GM18907 (cell line): ENCODE measurements around the gene BNIP5.
"Not testable (repeated sequence)": the region's sequence is repeated elsewhere in the genome, so short reads cannot be mapped to it uniquely, and the experiment has no call there.

ENCODE experiments used
- ATAC-seq: cut with Tn5 transposase; IDR thresholded peaks from one replicate; pipeline ENCODE4 v1.9.1; 2021; ENCODE audit warnings: mild to moderate bottlenecking, moderate library complexity; ENCODE audit not compliant: unreplicated experiment

BNIP5 gene

DNA sequence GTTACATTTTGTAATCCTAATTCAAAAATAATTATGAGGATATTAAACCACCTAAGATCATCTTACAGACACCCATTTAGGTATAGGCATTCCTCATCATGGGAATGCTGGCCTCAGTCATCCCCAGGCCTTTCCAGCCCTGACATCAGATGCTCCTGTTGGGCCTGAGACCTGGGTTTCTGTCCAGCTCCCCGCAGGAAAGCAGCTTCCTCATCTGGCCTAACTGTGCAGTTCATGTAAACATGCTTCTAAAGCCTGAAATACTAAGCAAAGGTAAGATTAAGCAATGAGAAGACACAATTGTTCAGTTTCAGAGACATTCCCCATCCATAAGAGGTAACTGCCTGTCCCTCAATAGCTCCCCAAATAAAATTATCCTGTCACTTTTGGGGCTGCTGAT is 31.7 kb upstream of the BNIP5 start:
- ATAC-seq, result no peak

DNA sequence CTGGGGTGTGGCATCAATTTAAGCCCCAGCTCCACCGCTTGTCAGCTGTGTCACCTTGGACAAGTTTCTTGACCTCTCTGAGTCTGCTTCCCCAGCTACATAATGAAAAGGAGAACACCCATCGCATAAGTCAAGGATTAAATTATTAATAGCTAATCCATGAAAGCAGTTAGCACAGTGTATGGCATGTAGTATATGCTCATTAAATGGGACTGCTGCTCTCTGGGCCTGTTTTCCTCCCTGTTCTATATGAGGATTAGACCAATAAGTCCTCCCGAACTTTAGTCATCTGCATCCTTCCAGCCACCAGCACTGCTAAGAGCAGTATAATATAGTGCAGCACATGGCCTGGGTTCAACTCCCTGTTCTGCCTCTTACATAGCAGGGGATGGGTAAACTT is 31.1 kb upstream of the BNIP5 start:
- ATAC-seq, result no peak

DNA sequence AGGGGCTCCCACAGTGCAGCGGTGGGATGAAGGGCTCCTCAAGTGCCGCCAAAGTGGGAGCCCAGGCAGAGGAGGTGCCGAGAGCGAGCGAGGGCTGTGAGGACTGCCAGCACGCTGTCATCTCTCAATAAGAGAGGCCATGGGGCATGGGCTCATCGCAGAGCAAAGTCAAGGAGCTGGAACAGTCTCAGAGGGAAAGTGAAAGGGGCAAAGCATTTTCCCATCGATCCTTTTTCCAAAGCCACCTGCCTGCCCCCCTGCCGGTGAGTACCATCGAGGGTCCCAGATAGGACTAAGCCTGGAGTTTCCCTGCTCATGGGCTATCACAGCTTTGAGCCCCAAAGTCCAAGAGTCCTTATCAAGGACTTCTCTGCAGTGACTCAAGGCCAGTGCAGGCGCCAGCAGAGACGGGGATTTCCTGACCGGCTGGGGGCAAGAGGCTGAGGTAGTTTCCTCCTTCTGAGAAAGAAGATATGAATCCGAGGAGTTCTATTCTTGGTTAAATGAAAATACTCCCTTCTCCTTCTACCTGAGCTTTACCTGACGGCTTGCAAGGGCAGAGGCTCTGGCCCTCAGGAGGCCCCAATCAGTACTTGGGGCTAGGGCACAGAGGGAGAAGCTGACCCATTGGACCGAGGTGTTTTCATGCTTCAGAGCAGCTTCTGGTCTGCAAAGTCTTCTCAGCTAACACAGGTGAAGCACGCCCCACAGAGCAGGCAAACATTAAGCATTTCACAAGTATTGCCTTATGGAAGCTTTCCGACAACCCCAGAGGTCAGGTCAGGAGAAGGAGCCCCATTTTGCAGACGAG is 28.2 kb upstream of the BNIP5 start:
- ATAC-seq, result peak; percentile 59

DNA sequence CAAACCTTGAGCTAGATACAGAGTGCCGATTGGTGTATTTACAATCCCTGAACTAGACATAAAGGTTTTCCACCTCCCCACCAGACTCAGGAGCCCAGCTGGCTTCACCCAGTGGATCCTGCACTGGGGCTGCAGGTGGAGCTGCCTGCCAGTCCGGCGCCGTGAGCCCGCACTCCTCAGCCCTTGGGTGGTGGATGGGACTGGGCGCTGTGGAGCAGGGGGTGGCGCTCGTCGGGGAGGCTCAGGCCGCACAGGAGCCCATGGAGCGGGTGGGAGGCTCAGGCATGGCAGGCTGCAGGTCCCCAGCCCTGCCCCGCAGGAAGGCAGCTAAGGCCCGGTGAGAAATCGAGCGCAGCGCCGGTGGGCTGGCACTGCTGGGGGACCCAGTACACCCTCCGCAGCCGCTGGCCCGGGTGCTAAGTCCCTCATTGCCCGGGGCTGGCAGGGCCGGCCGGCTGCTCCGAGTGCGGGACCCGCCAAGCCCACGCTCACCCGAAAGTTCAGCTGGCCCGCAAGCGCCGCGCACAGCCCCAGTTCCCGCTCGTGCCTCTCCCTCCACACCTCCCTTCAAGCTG is 27.5 kb upstream of the BNIP5 start:
- ATAC-seq, result not testable (repeated sequence)

DNA sequence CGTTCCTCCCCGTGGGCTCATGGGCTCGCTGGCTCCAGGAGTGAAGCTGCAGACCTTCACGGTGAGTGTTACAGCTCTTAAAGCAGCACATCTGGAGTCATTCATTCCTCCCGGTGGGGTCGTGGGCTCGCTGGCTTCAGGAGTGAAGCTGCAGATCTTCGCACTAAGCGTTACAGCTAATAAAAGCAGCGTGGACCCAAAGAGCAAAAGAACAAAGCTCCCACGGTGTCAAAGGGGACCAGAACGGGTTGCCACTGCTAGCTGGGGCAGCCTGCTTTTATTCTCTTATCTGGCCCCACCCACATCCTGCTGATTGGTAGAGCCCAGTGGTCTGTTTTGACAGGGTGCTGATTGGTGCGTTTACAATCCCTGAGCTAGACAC is 26.7 kb upstream of the BNIP5 start:
- not testable (repeated sequence) for ATAC-seq

DNA sequence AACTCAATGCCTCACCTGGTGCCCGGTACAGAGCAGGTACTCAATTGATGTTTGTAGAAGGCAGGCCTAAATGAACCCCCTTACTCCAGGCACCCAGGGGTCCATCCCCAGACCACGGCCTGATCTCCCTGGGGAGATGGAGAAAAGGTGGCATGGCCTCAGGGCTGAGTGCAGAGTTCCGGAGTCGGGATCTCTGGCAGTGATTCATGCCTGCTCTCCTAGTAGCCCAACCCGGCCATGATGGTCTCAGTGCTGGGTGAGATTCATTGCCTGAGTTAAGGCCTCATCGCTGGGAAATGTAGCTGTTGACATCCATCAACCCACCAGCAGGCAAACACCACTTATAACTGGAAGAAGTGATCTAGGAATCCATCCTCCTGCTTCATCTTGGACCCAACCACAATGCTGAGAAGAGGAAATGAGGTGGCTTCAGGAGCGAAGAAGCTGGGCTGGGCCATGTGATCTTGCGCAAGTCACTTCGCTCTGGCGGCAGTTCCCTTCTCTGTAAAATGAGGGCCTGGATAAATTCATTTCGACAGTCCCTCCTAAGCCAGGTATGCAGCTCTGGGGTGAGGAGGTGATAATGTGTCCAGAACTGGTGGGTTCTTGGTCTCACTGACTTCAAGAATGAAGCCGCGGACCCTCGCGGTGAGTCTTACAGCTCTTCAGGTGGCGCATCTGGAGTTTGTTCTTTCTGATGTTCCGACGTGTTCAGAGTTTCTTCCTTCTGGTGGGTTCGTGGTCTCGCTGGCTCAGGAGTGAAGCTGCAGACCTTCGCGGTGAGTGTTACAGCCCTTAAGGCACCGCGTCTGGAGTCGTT is 26.1 kb upstream of the BNIP5 start:
- ATAC-seq, result no peak

DNA sequence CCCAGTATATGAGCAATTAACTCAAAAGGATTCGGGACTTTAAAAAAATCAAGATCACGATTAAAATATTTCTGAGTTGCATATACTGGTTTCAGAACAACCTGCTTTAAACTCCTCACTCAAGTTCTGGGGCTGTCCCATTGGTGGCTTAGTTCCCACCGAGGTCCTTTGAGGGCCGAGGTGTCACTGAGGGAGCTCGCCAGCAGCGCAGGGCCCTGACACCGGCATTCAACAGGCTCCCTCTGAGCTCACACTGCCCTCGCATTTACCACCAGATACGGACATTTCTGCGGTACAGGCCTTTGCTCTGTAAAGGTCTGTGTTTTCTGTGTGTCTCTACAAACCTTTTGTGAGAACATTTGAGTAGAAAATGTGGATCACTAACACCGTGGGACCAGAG is 24.4 kb upstream of the BNIP5 start:
- ATAC-seq, result no peak

DNA sequence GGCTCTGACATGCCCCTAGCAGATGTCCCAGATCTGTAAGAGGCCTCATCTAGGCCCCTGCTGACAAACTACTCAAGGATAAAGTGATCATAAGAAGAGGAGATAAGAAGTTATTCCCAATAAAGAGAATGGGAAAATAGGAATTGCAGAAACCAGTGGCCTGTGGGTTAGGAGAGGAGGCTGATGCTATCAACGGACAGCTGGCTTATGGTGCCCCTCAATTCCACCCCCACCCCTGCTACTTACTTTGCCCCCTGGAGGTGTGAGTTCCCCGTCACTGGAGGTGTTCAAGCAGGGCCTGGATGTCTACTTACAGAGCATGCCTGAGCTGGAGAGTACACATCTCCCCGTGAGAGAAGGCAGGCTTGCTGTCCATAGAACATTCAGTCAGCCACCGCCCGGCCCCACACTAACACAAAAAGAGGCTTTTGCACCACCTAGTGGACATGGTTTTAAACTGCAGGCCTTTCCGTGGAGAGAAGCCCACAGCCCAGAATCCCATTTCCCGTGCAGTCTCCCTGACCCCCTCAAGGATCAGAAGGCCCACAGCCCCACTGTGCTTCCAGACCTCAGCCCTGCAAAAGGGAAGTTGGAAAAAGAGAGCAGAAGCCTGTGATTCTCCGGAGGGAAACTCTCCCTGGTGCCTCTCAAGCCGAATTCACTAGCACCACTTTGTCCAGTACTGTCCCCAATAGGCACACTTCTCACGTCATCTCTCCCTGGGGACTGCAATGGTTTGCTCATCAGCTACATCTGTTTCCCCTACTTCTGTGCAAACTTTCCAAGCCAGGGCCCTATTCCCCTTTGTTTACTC is 23.8 kb upstream of the BNIP5 start:
- peak; percentile 55 for ATAC-seq

DNA sequence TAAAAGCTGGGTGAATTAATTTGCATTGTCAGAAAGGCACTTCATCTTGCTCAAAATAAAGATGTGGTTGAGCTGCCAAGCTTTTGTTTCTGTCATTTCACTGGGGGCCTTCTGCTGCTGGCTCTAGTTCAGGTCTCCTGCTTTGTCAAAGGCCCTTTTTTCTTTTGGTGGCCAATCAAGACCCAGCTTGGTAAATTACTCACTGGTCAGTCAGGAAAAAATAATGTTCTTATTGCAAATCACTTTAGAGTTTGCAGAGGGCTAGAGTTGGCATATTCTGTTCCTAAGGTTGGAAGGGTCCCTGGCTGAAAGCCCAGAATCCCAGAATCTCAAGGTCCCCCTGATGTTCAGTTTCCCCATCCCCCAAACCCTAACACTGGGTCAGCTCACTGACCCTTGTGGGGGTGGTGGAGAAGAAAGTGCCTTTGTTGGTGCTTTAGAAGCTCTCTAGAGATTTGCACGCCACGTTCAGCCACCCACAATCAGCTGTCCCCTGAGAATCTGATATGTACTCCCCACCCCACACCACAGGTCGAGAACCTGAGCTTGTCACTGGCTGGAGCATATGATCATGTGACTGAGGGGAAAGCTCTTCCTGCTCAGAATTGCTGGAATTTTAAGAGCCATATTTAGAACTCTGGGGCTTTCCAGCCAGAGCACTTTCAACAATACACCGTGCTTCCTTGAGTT is 21.7 kb upstream of the BNIP5 start:
- peak; percentile 45 for ATAC-seq

DNA sequence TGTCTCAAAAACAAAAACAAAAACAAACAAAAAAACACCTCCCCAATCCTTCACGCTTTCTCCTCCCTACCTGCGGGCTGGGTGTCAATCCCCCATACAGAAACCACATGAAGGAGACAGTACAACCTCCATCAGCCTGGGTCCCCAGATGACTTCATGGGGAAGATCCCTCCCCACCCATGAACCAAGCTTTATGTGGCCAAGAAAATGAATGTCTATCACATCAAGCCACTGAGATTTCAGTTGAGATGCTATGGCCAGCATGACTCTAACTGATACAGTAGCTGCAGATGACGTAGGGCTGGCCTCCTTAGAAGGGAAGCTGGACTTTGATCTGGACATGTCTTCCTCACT is 21.2 kb upstream of the BNIP5 start:
- no peak for ATAC-seq

DNA sequence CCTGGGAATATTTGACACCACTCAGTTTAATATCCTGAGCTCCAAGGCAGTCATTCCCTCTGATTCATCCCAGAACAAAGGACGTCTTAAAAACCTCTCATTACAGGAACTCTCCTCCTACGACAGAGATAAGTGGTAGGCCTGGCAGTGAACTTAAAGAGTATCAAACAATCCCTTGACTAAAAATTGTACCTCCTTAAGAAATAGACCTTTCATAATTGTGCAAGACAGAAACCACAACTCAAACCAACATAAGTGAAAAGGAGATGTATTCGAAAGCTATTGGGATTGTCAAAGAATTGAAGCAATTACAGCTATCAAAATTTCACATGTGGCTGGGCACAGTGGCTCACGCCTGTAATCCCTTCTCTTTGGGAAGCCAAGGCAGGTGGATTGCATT is 19.1 kb upstream of the BNIP5 start:
- no peak for ATAC-seq

DNA sequence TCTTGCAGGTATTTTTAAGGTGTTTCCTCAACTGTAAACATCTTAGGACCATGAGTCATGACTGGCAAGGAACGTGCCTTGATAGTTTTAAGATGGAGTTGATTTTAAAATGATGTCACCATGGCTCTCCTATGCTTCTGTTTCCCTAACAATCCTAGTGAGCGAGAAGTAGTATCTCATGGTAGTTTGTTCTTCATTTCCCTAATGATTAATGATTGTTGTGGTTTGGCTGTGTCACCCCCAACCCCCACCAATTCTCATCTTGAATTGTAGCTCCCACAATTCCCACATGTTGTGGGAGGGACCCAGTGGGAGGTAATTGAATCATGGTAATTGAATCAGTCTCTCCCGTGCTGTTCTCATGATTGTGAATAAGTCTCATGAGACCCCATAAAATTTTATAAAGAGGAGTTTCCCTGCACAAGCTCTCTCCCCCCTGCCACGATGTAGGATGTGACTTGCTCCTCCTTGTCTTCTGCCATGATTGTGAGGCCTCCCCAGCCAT is 16.8 kb upstream of the BNIP5 start:
- no peak for ATAC-seq

DNA sequence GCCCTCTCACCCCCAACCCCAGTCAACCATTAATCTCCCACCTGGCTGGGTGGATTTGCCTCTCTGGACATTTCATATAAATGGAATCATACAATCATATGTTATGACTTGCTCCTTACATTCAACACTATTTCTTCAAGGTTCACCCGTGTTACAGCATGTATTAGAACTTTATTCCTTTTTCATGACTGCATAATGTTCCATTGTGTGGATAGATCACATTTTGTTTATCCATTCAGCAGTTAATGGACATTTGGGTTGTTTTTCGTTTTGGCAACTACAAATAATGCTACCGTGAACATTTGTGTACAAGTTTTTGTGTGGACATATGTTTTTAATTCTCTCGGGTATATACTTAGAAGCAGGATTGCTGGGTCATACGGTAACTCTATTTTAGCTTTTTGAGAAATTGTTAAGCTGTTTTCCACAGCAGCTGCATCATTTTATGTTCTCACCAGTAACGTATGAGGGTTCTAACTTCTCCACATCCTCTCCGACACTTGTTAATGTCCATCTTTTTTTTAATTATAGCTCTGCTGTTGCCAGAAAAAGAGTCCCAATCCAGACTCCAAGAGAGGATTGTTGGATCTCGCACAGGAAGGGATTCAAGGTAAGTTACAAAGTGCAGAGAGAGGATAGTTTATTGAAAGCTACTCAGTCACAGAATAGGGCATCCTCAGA is 15.9 kb upstream of the BNIP5 start:
- no peak for ATAC-seq

DNA sequence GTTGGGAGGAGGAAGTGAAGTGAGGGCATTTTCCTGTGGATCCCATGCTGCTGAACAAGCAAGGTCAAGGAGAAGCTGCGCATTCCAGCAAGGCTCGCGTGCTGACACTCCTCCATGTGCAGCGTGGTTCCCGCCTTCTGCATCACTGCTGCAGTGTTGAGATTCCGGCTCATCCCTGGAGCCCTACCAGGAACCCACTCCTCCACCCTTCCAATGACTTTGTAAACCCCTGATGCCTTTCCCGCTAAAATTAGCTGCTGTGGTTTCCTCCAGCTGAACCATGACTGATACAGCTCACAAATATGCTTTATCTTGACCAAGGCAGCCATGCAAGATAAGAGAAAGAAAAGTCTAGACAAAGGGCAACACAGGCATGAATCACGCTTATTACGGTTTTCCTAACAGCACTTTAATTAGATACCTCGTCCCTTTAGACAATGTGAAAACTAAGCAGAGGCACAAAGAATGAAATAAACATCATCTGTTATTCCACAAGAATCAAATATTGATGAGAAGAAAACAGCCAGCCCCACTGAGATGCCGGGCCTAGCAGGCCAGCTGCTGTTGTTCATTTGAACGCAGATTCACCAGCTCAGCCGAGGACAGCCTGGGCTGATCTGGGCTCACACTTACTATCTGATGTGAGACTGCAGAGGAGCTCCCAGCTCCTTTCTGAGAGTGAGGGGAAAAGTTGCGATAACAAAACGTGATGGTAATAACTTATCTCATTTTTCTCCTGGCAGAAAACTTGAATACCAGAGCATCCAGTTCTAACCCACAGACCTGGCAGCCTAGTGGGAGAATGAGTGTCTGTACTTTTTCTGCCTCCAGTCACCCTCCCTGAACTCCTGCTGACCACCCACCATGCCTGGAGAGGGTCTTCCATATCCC is 14.2 kb upstream of the BNIP5 start:
- no peak for ATAC-seq

DNA sequence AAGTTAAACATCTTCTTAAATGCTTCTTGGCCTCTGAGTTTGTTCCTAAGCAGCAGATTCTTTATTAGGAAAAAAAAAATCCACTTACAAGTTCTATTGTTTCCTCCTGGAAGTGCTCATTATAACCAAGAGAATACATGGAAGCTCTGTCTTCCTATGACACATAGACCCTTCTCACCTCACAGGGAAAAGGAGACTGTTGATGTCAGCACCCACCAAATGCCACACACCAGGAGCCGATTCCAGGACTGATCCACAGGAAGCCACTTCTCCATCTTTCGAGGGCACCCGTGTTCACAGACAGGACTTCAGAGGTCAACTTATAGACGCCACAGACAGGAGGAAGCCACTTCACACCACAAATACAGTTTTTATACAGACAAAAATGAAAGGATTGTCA is 13.4 kb upstream of the BNIP5 start:
- no peak for ATAC-seq

DNA sequence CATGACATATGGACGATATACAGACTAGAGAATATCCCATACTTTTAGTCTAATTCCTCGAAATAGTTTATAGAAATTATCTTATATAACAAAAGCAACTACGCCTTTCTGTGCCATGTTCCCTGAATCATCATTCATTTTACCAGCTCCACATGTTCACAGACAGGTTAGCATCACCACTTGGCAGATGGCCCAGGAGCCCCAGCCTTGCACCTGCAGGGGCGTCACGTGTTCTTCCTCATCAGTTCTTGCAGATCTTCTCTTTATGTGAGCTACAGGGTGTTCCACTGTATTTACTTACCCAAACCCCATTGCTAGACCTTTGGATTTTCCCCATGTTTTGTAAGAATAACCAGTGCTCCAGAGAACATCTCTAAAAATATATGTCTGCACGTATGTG is 12.6 kb upstream of the BNIP5 start:
- no peak for ATAC-seq

DNA sequence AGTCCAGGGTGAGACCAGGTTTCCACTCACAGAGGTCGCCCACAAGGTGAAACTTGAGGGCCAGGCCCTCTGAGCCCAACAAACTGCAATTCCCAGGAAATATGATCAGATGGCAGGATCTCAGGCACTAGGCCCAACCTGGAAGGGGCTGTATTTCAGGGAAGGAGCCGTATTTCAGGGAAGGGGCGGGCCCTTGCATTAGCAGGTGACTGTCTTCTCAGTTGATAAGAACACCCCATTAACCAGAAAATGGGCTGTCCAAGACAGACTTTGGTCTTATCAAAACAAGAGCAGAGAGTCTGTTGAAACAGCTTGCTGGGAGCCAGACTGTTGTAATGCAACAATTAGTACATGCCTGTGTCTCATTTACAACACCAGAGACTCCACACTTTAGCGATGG is 10.9 kb upstream of the BNIP5 start:
- no peak for ATAC-seq

DNA sequence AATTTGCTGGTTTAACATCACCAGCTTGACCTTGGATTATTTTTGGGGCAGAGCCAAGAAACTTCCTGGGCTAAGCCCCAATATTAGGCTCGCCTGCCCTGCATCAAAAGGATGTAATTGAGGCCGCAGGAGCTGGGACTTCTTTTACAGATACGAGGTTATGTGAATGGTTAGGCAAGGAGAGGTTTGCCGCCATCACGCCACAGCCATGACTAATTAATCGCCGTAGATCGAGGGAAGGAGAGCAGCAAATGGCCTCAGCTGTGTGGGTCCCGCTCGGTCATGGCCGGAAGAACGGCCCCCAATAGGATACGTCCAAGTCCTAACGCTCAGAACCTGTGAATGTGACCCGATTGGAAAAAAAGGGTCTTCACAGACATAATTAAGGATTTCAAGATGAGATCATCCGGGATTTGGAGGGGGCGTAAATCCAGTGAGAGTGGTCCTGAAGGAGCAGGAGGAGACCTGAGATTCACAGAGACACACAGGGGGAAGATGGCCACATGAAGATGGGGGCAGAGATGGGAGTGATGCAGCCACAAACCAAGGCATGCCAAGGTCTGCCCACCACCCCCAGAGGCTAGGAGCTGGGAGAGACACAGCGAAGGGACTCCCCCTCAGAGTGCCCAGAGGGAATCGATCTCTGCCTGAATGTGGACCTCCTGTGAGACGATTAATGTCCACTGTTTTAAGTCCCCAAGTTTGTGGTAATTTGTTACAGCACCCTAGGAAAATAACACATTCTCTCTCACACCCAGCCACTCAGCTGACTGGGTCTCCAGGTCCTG is 10.0 kb upstream of the BNIP5 start:
- no peak for ATAC-seq
